CD4-positive, alpha-beta T cell treated with Interleukin-1 beta for 1 hour (primary cell): Measurements from ENCODE around the gene TBC1D7.

Source experiments
- DNase-seq, 2 donors: peaks; one replicate each; pipeline ENCODE4 v3.0.0-alpha.2; 2020 to 2022

The TBC1D7 gene

DNA sequence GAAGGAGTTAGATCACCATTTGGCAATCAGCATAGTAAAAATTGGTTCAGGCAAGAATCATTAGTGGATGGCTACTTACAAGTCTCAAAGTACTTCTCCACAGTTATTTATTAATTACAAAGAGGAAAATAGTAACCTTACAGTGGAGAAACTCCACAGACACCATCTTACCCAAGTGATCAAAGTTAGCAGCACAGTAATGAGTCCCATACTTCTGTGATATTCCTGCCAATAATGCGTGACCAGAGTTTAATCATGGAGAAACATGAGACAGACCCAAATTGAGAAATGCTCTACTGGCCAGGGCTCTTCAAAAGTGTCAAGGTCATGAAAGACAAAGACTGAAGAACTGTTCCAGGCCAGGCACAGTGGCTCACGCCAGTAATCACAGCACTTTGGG, 9.5 kb downstream of the TBC1D7 start:
- no peak for DNase-seq

DNA sequence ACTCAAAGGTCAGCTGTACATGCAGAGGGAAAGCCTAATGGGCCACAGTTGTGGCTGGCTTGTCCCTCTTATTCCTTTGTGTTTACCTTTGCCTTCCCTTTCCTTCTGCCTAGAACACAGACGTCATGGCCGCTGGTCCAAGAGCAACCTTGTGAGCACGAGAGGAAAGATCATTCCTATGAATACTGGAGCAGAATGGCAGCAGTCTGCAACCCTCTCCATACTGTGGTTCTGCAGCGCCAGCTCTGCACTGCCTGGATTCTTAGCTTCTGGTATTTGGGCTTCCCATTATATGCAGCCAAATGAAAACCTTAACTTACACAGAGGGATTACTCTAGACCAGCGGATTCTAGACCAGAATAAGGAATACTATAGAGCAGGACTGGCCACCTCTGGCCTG, 12.4 kb downstream of the TBC1D7 start:
- no peak for DNase-seq

DNA sequence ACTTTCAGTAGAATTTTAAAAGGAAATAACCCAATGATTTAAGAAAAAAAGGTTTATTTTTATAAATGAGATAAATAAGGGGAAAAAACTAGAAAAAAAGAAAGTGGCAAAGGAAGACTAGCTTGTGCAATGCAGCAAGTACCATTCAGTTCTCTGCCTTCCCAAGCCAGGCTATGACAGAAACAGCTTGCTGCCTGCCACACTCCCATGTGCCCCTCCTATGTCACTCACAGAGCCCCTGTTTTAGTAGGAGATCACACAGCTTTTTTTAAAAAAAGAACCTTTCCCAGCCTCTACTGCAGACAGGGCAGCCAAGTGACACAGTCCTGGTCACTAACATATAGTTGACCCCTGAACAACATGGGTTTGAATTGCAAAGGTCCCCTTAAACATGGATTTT, 13.5 kb downstream of the TBC1D7 start:
- DNase-seq: no peak

DNA sequence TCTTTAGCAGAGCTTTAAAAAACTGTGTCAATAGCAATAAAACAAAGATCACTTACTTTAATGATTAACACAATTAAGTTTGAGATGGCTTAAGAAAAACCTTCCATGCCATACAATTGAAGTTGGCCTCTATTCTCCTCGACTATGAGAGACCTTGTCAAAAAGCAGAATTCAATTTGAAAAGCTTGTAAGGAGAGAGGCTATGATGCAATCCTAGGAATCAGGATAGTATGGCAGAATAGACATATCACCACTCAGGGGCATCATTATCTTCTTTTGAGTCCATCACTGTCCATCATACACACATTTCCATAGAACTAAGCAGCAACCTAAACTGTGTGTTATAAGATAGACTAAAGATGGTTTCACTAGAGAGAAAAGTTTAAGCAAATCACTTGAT, 17.2 kb downstream of the TBC1D7 start:
- DNase-seq: no peak

DNA sequence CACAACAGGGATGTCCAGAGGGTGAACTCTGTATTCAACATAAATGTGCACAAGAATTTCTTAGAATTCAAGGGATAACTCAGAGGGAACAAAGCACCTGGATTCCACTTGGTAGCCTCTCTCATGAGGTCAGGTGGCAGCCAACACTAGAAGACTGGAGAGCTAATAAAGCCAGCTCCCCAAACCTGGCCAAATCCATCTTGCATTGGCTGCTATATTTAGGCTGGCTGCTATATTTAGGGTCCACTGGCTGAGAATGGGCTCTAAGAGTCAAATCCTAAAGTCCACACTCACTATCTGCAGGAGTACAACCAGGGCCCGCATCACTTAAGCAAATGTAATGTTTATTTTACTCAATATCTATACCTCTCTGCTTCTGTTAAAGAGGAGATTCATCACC, 20.0 kb downstream of the TBC1D7 start:
- DNase-seq: no peak

DNA sequence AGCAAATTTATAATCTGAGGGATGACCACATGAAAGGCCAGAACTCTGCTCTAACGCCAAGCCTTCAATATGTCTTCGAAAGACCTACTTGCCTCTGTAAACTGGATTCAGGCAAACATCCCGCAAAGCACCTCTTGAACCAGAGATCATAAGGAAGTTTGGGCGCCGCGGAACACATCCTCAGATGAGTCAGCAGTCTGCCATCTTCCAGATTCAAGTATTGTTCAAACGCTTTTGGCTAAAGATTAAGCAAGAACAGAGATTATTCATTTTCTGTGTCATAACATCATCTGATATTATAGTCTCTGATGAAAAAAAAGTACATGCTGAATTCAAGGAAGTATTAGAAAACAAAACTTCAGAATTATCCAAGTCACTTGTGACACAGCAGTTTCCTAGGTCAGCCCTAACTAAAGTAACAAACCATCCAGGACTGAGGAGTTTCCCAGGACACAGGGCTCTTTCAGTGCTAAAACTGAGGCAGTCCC, 20.8 kb downstream of the TBC1D7 start:
- DNase-seq: peak in 1 of 2 donors; percentile 59

DNA sequence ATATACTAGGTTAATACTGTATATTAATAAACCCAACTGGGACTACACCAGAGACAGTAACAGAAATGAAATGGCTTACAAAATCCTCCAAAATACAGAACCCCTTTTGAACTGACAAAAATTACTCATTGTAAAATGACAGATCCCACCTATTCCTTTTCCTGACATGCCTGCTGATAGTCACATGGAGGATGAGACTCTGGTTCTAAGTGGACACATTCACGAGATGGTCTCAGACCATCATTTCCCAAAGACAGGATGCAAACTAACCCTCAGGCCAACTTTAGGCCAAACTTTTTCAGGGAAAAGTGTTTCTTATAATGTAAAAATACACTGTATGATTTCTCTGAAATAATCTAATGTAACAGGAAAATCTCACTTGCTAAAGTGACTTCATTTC, 22.5 kb downstream of the TBC1D7 start:
- DNase-seq: no peak

DNA sequence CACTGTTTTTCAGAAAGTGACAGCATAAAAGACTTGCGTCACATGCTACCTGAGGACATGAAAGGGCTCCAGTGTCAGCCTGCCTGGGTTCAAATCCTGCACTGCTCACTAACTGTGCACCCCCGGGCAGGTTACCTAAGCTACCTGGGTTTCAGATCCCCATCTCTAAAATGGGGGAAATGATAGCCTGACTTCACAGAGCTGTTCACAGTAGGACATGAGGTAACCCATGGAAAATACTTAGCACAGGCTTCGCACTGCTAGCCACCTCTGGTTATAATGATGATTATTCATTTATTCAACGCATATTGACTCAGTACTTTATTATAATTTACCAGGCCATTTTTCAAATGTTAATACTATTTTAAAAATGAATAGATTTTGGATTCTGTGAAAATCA, 23.0 kb downstream of the TBC1D7 start:
- no peak for DNase-seq

DNA sequence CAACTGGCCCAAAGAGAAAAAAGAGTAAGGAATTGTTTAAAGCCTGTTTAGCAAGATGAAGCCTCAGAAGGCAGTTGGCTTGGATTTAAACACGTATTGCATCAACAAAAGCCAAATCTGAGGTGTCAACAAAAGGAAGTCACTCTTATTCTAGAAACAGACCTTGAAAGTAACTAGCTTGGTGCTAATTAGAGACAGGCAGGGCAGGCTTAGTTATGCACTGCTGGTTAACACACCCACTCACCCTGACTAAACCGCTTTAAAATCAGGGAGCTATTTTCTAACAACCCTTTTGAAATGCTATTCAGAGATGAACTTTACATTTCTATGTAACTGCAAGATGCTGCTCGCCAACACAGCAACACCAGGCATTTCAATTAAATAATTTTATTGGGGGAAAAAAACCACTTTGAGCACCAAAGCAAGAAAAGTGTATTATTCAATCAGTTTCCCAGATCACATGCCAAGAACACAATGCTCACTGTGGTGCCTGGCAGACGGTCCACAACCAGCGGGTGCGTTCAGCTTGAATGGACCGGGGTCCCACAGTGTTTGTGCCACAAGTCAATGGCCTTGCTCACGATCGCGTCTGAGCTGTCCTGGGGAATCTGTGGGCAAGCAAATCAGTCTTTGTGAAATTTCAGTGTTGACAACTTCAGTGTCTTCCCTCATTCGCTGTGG, 23.6 kb downstream of the TBC1D7 start:
- DNase-seq: no peak

DNA sequence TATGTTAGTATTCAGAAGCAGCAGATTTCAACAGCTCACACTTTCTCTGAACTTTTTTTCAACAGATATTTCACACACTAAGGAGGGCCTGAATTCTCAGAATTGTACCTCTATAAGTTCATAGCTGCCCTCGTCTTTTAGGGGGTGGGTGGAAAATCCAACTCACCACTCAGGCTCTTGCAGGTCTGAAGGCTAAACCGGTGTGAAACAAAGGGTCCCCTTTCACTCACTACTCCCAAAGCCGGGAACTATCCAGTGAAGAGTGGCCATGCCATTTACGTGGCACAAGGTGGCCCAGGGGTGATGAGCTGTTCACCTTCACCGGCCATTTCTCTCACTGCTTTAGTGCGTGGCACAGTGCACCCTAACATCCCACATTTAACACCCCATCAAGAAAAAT, 24.2 kb downstream of the TBC1D7 start:
- DNase-seq: no peak

DNA sequence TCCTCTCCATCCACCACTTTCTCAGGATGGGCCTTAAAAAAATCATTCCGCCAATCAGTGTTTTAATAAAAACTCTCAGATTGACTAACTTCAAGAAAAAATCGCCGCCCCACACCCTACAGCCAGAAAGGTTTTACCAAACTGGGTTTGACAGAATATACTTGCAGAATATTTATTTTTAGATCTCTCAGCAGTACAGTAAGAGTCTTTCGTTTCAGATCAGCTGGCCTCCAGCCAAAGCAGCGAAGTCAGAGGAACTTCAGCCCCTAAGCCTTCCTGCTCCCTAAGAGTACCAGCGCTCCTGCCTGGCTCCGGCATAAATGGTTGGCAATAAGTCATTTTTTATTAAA, 24.7 kb downstream of the TBC1D7 start:
- peak; percentile 27 to 46 for DNase-seq

DNA sequence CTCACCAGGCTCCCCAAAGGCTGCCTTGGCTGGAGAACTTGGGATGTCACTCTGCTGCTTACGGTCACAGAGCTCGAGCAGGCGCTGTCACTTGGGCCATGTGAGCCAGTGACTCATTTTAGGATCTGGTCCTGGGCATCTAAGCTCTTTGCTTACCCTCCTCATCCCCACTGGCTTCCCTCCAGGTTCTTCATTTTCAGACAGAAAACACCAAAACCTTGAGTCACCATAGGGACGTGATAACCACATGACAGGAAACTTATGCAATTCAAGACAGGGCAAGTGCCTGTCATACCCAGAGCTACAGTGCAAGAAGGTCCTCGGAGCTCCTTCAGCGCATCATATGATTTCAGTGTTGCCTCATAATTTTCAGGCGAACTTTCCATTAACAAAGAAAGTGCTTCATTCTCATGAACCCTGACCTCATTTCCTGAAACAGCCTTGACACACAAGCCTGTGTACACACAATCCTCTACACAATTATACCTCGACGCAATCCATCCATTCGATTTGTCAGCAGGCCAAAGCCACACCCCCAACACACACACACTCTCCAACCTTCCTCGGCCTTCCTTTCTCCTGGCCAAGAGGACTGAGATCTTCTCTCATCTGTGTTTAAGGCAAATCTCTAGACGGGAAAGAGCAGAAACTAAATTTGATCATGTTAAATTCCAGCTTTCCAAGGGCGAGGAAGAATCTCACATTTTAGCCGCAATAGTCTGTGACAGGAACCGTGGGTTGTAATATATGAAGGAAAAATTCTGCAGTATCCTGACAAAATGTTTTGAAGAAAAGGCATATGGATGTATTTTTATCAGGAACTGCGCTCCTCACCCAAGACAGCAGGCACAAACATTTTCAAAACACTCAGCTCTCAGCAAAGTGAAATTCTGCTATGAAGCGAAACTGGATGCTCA, 25.3 kb downstream of the TBC1D7 start:
- DNase-seq: peak; percentile 52 to 87

DNA sequence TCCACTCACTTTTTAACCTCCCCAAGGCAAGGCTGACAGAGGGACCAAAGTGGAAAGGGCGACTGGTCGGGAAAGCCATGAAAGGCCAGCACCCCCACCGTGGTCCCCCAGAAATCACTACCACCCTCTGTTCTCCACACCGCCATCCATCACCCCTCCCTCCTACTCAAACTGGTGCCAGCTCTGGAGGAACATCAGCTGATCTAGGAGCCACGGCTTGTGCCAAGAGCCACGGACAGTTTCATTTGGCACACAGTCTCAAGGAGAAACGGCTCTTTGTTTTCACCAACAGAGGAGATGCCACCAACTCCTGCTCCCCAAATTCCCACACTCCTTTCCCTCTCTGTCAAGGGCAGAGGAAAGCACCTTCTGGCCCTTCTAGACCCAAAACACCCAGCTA, 26.0 kb downstream of the TBC1D7 start:
- DNase-seq: no peak

DNA sequence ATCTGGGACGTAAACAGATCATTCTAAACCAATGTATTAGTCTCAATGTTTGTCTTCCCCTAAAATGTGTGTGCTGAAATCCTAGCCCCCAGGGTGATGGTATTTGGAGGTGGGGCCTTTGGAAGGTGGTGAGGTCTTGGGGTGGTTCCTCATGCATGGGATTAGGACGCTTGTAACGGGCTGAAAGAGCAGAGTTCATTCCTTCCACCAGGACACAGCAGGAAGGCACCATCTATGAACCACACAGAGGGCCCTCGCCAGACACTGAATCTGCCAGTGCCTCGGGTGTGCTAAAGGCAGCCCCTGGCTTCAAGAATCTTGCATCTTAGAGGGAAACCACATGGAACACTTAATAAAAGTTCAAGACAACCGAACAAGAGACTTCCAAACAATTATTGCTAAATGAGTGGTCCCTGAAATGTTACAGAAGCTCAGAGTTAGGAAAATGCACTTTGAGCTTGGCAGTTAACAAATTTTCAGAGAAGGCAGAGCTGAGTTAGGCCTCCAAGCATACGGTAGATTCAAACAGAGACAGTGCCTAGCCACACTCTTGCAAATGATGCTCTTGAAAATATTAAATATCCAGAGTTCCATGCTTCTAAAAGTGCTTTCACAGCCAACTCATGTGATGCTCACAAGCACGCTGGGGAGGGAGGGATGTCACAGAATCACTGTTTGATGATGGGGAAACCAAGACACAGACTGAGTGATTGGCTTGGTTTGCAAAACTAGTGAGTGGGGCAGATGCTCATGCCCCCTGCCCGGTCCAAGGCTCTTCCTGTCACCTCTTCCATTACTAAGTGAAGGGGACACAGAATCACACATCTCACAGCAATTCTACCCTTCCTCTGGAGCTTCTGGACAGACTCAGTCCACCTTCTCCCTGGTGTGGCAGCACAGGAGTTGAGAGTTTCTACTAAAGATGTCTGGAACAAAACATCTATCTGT, 27.4 kb downstream of the TBC1D7 start:
- DNase-seq: no peak

DNA sequence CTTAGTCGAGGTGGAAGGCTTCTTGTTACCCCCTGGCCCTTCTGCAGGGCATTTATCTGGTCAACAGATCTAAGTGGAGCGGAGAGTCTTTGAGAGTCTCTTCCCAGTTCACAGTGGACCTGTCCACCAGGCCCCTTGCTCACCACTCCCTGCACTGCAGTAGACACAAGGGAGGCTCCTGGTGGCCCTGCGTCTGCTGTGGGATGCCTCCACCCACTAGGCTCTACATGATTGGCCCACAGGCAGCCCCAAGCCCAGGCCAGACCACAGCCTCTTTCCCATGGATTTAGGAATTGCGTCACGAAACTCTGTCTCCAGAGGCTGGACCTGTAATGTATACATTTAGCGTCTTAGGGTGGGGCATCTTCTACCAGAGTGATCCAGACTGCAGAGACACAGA, 28.4 kb downstream of the TBC1D7 start:
- no peak for DNase-seq

DNA sequence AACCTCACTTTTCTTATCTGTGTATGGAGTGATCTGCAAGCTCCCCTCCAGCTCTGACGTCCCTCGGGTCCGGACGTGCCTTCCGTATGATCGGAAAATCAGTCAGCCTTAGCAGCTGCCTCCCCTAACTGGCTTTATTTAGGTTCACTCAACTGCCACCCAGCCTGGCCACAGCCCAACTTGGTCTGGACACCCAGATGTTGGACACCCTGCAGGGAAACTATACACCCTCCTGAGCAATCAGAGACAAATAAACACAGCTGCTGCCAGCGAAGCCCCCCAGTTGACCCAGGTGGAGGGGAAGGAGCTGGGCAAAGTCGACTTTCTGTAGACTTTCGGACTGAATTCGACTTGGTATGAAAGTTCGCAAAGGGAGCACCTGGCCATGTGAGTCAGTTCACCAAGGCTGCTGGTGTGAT, 28.9 kb downstream of the TBC1D7 start:
- peak in 1 of 2 donors; percentile 42 for DNase-seq

DNA sequence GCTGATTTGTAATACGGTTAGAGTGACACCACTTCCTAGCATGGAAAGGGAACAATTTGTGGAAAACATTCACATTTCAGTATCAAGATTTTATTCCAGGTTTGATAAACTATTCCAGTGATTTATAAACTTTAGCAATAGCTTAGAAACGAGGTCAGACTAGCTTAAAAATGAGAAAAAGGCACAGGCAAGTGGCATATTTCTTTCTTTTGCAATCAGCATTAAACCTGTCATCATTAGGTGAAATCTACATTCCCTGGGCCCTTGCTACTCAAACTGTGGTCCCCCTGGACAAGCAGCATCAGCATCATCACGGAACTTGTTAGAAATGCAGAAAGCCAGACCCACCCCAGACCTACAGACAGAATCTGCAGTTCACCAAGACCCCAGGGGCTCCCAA, 29.9 kb downstream of the TBC1D7 start:
- no peak for DNase-seq

DNA sequence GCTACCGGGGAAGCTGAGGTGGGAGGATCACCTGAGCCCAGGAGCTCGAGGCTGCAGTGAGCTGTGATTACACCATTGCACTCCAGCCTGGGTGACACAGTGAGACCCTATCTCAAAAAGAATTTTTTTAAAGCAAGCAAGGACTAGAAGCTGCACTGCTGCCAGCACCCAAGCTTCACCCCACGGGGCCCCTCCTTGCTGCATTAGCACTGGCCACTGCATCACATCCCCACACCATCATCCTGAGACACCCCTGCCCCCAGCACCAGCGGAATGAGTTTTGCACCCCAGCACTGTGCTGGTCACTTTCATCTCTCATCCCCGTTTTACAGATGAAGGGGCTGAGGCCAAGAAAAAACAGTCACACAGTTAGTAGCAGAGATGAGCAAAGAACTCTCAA, 30.9 kb downstream of the TBC1D7 start:
- no peak for DNase-seq

DNA sequence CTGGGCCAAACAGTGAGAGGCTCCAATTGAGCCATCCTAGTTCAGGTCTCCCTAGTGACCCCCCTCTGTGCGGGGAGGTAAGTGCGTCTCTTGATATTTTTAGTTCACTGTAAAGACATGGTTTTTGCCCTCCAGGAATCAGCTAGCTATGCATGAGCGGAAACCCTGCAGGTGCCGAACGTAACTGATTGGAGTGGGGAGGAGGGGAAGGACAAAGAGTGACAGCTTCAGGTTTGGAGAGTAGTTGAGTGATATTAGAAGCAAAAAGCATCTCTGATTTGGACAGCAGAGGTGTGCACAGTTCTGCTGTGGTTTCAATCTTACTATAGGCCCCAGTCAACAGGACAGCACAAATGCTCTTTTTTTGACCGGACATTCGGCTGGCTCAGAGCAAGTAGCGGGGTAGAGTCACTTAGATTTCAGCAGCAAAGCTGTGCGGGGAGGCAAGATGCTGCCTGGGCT, 31.8 kb downstream of the TBC1D7 start:
- DNase-seq: no peak

DNA sequence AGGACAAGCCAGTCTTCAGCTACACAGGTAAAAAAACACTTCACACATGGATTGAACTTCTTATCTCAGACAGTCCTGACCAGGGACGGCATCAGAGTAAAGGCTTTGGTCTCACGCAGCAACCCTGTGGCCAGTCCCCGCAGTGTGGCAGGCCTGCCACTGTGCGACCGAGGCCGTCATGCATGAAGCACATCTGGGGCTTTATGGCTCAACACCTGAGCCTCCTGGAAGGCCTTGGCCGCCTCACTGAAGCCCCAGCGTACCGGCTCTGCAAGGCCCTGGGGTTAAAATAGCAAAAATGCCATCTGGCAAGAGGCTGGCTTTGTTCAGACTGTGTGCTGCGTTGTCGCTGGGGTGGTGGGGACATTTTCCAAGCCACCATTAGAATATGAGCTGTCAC, 32.8 kb downstream of the TBC1D7 start:
- no peak for DNase-seq

DNA sequence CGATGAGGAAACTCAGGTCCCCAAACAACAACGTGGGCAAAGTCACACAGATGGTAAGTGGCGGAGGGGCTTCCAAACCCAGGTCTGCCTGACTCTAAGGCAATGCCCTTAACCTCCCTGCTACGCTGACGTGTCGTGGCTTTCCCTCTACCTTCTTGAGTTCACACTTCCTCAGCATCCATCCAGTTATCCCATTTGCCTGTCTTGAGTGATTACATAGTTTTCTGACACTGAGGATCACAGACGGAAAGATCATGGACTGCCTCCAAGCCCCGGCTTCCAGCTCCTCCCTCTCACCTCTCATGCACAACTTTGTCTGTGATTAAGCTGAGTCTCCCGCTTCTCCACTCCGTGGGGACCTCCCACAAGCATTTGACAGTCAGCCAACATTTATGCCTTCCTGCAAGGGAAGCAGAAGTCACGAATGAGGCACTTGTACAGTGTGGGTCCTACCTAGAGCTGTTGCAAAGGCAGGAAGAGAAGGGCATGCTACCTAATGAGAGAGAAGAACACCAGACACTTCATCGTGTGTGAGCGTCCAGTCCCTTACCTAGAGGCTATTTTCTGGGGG, 33.8 kb downstream of the TBC1D7 start:
- no peak for DNase-seq

DNA sequence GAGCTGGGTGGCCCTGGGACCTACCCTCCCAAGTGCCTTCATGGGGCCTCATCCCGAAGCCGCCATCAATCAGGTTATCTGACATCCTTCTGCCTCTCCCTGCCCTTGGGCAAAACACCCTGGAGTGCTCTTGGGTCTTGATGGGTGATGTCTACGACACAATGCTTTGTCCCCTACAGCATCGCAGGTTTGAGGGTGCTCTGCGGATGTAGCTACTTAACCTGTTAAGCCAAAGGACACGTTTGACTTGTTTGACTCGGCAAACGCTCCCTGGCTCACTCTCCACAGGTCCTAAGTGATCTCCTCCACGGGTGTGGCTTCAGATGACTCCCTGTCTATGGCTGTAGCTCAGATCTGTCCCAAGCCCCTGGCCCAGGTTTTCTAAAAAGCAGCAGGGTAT, 35.6 kb downstream of the TBC1D7 start:
- no peak for DNase-seq

DNA sequence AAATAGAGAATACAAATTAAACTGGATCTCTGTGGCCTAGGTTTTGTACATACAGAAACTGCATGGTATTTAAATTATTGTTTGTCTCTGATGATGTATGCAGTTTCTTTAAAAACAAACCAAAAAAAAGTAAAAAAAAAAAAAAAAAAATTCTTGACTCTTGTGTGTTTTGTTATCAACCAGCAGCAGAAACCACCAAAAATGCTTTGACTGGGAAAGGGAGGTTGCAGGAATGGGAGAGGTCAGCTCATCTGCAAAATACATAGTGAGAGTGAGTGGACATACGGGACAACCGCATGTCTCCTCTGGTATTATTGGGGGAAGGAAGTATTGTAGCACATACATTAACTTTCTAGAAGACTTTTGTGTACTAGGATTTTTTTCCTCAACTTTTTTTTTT, 38.0 kb downstream of the TBC1D7 start:
- no peak for DNase-seq
